Activated CD4-positive, alpha-beta T cell treated with anti-CD3 and anti-CD28 coated beads, Interleukin-2, amount 50 U/mL, for 48 hours (primary cell): ENCODE results near the gene ACER3.
"Not testable (repeated sequence)": the region's sequence is repeated elsewhere in the genome, so short reads cannot be mapped to it uniquely, and the experiment has no call there.

Source experiments
- DNase-seq, 2 experiments: peaks; one replicate each; pipeline ENCODE4 v3.0.0-alpha.2; 2020

Gene ACER3

DNA sequence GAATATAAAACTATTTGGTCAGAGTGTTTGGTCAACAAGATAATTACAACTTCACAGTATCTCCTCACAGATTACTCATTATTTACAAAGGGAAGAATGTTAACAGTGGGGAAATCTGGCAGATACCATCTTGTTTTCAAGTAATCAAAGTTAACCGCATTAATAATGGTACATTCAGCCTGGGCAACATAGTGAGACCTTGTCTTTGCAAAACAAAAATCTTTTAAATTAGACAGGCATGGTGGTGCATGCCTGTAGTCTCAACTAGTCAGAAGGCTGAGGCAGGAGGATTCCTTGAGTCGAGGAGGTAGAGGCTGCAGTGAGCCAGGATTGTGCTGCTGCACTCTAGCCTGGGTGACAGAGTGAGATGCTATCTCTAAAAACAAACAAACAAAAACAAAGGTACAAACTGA is 78.5 kb downstream of the ACER3 start:
- DNase-seq: no peak

GRCh38 chr11:76944225-76944624 is 83.5 kb downstream of the ACER3 start:
- no peak for DNase-seq

DNA sequence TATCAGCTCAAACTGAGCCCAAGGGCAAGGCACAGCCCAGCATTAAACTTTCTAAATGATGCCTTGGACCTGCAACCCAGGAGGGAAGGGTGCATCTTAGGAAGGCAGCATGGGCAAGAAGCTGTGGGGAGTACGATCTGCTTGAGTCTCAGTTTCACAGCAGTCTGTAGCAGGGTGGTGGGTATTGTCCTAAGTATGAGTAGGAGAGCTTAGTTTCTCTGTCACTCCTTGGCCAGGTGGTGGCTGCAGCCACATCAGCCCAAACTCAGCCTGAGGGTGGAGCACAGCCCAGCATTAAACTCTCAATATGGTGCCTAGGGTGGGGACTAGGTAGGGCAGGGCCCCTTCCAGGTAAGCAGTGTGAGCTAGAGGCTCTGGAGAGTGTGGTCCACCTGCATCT is 85.5 kb downstream of the ACER3 start:
- DNase-seq: no peak

- DNase-seq: no peak
Observed at GRCh38 chr11:76947190-76947589, 86.5 kb downstream of the ACER3 start.

- no peak for DNase-seq
Observed at GRCh38 chr11:76947800-76948199, 87.1 kb downstream of the ACER3 start.

- DNase-seq: no peak
Observed at GRCh38 chr11:76955459-76956114, 94.9 kb downstream of the ACER3 start.

DNA sequence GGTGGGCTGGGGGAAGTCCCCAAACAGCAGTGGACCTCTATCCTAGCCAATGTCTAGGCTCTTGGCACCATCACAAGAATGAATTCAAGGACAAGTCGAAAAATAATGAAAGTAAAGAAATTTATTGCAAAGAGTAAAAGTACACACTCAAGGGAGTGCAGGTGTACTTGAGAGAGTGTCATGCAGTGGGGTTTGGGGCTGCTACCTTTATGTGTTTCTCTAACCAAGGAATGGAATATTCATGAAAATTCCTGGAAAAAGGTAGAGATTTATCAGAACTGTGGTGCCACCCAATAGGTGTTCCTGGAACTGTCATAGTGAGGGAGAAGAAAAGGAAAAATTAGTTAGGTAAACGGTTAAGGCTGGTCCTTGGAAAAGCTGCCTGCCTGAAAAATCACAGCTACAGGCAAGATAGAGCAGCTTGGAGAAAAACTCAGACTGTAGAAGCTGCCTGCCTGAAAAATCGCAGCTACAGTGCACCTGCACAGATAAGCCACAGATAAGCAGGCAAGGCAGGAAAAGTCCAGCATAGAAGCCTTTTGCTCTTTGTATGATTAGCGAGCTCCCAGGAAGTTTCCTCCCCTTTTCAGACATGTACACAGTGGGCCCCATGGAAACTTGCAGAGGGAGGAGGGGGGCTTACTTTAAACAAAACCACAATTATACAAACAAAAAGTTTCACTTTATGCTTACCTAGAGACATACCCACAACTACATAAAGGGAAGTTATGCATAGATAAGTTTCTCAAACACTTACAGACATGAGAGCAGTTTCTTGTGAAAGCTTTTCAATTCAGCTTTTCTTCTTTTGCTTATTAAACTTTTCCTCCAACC is 102.1 kb downstream of the ACER3 start:
- DNase-seq: no peak

GRCh38 chr11:76963417-76964168 is 102.9 kb downstream of the ACER3 start:
- not testable (repeated sequence) for DNase-seq

DNA sequence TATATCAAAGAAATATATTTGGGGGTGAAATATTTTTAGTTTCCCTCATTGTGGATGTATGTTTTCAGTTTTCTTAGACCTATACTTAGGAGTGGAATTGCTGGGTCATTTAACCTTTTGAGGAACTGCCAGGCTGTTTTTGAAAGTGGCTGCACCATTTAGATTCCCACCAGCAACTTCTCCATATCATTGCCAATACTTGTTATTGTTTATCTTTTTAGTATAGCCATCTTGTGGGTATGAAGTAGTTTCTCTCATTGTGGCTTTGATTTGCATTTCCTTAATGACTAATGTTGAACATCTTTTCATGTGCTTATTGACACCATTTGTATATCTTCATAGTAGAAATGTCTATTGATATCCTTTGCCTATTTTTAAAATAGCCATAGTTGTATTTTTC is 111.3 kb downstream of the ACER3 start:
- no peak for DNase-seq

- no peak for DNase-seq
Observed at GRCh38 chr11:76974179-76974891, 113.6 kb downstream of the ACER3 start.

- no peak for DNase-seq
Observed at GRCh38 chr11:76975513-76975912, 114.8 kb downstream of the ACER3 start.

DNA sequence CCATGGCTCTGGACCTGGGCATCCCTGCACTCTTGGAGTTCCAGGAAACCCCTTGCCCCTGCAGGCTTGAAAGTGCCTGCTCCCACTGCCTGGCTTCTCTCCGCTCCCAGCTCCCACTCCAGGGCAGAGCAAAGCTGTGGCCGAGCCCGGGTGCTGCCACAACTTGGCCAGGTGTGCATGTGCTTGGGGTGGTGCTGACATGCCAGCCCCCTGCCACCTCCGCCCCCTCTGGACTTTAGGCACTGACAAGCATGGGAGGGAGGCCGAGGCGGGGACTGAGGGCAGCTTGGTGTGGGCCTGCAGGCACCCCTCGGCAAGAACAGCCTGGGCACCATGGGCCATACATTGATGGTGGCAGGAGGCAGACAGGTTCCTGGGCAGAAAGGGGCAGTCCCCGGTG is 117.1 kb downstream of the ACER3 start:
- DNase-seq: no peak

DNA sequence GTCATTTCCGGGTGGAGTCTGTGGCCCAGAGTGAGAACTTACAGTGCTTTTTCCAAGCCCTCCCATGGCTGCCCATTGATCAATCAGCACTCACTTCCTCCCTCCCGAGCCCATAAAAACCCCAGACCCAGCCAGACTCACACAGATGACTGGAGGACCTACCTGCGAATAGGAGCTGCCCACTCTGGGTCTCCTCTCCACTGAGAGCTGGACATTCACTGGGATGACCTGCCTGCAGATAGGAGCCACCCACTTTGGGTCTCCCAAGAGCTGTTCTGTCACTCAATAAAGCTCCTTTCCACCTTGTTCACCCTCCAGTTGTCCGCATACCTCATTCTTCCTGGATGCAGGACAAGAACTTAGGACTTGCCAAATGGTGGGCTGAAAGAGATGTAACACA is 117.5 kb downstream of the ACER3 start:
- no peak for DNase-seq

DNA sequence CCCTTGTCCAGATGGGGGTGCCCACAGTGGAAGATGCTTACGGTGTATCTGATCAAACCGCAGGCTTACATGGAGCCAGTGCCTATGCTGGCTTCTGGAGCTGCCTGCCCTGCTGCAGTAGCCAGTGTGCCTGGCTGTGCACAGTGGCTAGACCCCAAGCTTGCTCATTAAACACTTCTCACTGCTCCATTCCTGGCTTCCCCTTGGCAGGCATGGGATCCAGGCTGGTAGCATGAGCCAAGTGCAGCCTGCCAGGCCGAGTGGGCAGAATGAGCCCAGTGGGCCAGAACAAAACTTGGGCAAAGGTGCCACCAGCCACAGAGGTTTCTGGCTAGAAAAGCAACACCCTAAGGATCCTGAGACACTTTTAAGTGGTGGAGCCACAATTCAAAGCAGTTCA is 118.1 kb downstream of the ACER3 start:
- no peak for DNase-seq

- DNase-seq: no peak
Observed at GRCh38 chr11:76980196-76980595, 119.5 kb downstream of the ACER3 start.

GRCh38 chr11:76984743-76985142 is 124.0 kb downstream of the ACER3 start:
- DNase-seq: no peak

DNA sequence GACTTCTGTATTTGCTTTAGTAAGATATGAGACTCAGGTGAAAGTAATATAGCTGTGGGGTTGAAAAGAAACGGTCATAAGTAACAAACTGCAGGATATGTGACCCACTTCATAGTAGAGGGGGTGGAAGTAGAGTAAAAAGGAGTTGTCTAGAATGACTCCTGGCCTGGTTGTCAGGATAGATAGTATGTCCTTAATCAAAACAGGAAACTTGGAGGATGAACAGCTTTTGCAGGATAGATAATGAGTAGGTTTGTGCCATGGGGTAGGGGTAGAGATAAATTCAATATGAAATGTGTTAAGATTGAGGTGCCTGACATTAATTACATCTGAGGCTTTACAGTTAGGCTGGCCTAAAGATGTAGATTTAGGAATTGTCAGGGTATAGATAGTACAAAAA is 126.5 kb downstream of the ACER3 start:
- no peak for DNase-seq

GRCh38 chr11:76990628-76991027 is 129.9 kb downstream of the ACER3 start:
- DNase-seq: no peak

DNA sequence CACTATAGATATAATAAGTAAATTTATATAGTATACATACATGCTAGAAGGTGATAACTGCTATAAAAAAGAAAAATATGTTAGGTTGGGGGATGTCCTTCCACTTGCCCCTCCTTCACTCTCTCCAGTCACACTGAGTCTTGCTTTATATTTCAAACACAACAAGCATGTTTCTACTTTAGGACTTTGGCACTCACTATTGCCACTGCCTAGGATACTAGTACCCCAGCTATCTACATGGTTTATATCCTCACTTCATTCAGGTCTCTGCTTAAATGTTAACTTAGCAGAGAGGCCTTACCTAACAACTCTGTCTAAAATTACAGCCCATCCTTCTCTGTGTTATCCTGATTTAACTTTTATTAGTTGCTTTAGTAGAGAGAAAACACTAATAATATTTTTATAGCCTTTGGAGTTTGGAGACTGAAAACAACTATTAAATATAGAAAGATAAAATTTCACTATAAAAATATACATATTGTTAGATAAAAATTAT is 134.4 kb downstream of the ACER3 start:
- DNase-seq: no peak

- DNase-seq: no peak
Observed at GRCh38 chr11:76997512-76997911, 136.8 kb downstream of the ACER3 start.

DNA sequence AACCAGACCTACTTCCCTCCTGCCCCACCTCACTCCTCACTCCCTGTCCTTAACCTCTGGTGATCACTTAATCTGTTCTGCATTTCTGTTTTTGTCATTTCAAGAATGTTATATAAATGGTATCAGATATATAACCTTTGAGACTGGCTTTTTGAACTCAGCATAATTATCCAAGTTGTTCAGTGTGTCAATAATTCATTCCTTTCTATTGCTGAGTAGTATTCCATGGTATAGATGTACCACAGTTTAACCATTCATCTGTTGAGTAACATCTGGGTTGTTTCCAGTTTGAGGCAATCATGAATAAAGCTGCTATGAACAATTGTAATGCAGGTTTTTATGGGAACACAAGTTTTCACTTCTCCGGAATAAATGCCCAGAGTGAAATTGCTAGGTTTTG is 138.9 kb downstream of the ACER3 start:
- no peak for DNase-seq

- DNase-seq: no peak
Observed at GRCh38 chr11:77001613-77002012, 140.9 kb downstream of the ACER3 start.

DNA sequence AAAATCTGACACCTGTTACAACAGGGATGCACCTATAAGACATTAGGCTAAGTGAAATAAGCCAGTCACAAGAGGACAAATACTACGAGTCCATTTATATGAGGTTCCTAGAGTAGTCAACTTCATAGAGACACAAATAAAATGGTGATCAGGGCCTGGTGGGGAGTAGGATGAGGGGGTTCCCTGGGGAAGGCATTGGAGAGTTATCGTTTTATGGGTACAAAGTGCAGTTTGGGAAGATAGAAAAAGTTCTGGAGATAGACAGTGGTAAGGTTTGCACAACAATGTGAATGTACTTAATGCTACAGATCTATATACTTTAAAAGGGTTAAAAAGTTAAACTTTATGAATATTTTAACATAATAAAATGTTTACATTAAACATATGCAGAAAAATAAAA is 142.1 kb downstream of the ACER3 start:
- DNase-seq: no peak
